ENCODE measurements around the gene KRTAP10-5. TPM values are rescaled to one million over a fixed set of nuclear protein-coding genes. Genes with fewer than 3 reads are reported as not detected.

The KRTAP10-5 gene
- total RNA-seq, 1 donor from 2014 or later = not detected

DNA sequence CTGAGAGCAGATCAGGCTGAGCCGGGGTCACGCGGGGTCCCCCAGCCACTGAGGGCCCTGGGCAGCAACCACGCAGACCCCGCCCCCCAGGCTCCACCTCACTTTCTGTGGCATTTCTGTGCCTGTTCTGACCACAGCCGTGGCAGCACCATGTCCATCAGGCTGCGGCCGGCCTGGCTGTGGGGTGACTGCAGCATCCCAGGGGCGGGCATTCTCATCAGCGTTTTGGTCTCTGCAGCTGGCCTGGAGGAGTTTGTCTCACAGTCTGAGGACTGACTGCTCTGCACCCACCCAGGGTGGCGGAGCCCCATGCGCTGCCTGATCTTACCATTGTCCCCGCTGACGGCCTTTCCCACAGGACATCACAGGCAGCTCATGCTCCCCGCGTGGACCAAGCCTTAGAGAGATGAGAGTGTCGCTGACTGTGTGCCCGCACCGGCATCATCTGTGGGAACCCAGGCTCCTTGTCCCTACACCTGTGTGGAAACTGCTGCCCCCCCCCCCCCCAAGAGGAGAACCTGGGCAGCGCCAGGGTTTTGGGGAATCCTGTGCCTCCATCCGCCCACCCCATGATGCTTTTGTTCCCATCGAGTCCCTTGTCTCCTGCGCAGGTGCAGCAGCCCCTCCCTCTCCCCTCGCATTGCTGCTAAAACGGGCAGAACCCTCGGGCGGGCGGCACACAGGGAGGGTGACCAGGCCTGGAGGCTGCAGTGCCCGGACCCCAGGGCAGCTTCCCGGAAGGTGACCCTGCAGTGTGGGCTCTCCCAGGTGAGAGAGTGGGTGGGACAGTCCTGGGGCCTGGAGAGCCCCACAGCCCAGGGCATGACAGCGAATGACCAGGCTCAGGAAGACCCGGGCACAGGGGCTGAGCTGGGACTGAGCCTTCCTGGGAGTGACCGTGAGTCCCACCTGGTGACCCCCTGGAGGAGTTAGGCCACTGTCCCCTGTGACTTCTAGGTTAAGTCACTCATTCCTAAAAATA is 42.2 kb downstream of the KRTAP10-5 start:
- Mint-ChIP-seq H3K9me3 (ENCODE audit: unreplicated experiment) (peaks cover 9% of the 10 kb centered on the region), H3K4me1 (ENCODE audit: low read depth, unreplicated experiment) (no peaks in the 10 kb centered on the region), H3K4me3 (ENCODE audit: unreplicated experiment) (no peak overlapping the region), H3K27me3 (ENCODE audit: unreplicated experiment) (no peaks in the 10 kb centered on the region), H3K27ac (ENCODE audit: unreplicated experiment) (no peak overlapping the region), H3K36me3 (ENCODE audit: unreplicated experiment) (peaks cover 5% of the 10 kb centered on the region)
- DNase-seq = no peak
- TF ChIP-seq, protein P1, sequence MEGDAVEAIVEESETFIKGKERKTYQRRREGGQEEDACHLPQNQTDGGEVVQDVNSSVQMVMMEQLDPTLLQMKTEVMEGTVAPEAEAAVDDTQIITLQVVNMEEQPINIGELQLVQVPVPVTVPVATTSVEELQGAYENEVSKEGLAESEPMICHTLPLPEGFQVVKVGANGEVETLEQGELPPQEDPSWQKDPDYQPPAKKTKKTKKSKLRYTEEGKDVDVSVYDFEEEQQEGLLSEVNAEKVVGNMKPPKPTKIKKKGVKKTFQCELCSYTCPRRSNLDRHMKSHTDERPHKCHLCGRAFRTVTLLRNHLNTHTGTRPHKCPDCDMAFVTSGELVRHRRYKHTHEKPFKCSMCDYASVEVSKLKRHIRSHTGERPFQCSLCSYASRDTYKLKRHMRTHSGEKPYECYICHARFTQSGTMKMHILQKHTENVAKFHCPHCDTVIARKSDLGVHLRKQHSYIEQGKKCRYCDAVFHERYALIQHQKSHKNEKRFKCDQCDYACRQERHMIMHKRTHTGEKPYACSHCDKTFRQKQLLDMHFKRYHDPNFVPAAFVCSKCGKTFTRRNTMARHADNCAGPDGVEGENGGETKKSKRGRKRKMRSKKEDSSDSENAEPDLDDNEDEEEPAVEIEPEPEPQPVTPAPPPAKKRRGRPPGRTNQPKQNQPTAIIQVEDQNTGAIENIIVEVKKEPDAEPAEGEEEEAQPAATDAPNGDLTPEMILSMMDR (IDR thresholded peaks at IDR 0.05; ENCODE audit: partially characterized antibody, unreplicated experiment) = no peak

DNA sequence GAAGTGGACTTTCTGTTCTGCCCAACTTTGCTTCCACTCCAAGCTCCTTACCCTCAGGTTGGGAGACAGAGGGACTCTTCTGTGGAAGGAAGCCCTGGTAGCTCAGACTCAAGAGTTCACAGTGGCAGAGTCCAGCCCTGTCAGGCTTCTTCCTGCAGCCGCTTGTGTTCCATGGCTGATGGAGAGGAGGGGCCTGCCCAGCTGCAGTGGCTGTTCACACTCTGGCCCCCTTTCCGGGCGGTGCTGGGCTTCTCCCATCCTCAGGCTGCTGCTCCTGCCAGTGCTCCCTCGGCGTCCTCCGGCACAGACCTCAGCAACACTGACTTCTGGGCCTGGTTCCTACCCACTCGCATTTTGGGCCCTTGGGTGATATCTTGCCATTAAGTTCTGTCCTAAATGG is 44.4 kb downstream of the KRTAP10-5 start:
- TF ChIP-seq, protein P1 (IDR thresholded peaks at IDR 0.05; ENCODE audit: partially characterized antibody, unreplicated experiment) = no peak
- Mint-ChIP-seq H3K27ac (ENCODE audit: unreplicated experiment) (no peak overlapping the region), H3K27me3 (ENCODE audit: unreplicated experiment) (no peaks in the 10 kb centered on the region), H3K9me3 (ENCODE audit: unreplicated experiment) (peaks cover 8% of the 10 kb centered on the region), H3K4me3 (ENCODE audit: unreplicated experiment) (no peak overlapping the region), H3K36me3 (ENCODE audit: unreplicated experiment) (peaks cover 2% of the 10 kb centered on the region), H3K4me1 (ENCODE audit: low read depth, unreplicated experiment) (peaks cover 3% of the 10 kb centered on the region)
- no peak for DNase-seq

DNA sequence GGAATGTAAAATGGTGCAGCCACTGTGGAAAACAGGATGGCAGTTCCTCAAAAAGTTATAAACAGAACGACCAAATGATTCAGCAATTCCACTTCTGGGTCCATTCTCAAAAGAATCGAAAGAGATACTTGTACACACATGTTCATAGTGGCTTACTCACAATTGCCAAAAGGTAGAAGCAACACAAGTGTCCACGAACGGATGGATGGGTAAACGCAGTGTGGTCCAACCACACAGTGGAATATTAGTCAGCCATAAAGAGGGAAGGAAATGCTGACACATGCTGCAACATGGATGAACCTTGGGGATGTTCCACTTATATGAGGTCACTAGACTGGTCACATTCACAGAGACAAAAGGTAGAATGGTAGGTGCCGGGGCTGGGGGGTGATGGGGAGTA is 45.7 kb downstream of the KRTAP10-5 start:
- H3K4me1 Mint-ChIP-seq (ENCODE audit: low read depth, unreplicated experiment) = peaks cover 8% of the 10 kb centered on the region
- H3K27ac Mint-ChIP-seq (ENCODE audit: unreplicated experiment) = no peak overlapping the region

DNA sequence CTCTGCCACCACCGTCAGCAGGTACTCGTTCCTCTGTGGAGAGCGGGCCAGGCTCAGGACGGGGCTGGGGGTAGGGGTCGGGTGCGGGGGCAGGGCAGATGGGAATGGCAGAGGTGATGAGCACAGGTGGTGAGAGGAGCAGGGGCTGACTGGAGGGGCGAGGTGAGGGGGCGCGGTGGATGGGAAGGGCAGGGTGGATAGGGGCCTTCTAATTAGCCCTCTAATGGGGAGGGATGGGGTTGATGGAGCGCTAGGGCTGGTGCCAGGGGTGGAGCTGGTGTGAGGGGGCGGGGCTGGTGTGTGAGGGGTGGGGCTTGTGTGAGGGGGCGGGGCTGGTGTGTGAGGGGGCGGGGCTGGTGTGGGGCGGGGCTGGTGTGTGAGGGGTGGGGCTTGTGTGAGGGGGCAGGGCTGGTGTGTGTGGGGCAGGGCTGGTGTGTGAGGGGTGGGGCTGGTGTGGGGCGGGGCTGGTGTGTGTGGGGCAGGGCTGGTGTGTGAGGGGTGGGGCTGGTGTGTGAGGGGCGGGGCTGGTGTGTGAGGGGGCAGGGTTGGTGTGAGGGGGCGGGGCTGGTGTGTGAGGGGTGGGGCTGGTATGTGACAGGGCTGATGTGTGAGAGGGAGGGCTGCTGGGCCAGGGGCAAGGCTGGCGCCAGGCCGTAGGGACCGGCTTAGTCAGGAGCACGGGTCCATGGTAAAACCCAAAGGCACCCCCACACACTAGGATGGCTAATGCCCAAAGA is 46.3 kb downstream of the KRTAP10-5 start:
- DNase-seq = no peak
- Mint-ChIP-seq H3K27me3 (ENCODE audit: unreplicated experiment) (peaks cover 4% of the 10 kb centered on the region), H3K27ac (ENCODE audit: unreplicated experiment) (no peak overlapping the region), H3K36me3 (ENCODE audit: unreplicated experiment) (peaks cover 6% of the 10 kb centered on the region), H3K9me3 (ENCODE audit: unreplicated experiment) (peaks cover 10% of the 10 kb centered on the region), H3K4me1 (ENCODE audit: low read depth, unreplicated experiment) (peaks cover 8% of the 10 kb centered on the region), H3K4me3 (ENCODE audit: unreplicated experiment) (no peak overlapping the region)
- TF ChIP-seq, protein P1 (IDR thresholded peaks at IDR 0.05; ENCODE audit: partially characterized antibody, unreplicated experiment) = no peak

More for the DNA sequence above, 45.7 kb downstream of the KRTAP10-5 start:
- Mint-ChIP-seq H3K27me3 (ENCODE audit: unreplicated experiment) (peaks cover 4% of the 10 kb centered on the region), H3K4me3 (ENCODE audit: unreplicated experiment) (no peak overlapping the region), H3K36me3 (ENCODE audit: unreplicated experiment) (peaks cover 6% of the 10 kb centered on the region), H3K9me3 (ENCODE audit: unreplicated experiment) (peaks cover 10% of the 10 kb centered on the region)
- DNase-seq = no peak
- TF ChIP-seq, protein P1 (IDR thresholded peaks at IDR 0.05; ENCODE audit: partially characterized antibody, unreplicated experiment) = no peak

Data from glutamatergic neuron (in vitro differentiated cells).